HCT116 (cell line): ENCODE measurements around the gene IFI27L2. TPM values are rescaled to one million over a fixed set of nuclear protein-coding genes. Genes with fewer than 3 reads are reported as not detected.

Experiments used
- ATAC-seq: fragments of 200-7000 bp; cut with Tn5 transposase; 2 replicates; pipeline ENCODE4 v1.9.1; 2020; ENCODE audit warnings: mild to moderate bottlenecking, moderate library complexity
- BruUV-seq: library from RNA; stranded (reverse); fragments of 400-500 nt; replicated peaks from 2 replicates; lab custom pipeline; 2021; lab: Mats Ljungman, UMichigan
- CTCF ChIA-PET: fragments of 300-600 bp; sonication (Branson Sonifier 250); formaldehyde crosslinking; loops from one replicate; lab custom pipeline; 2021; ENCODE audit warnings: antibody characterized with exemption; lab: Charles Lee
- POLR2A ChIA-PET: fragments of 300-600, 350-600 bp; sonication (Branson Sonifier 250); formaldehyde crosslinking; loops from one replicate; lab custom pipeline; 2021; ENCODE audit warnings: antibody characterized with exemption; lab: Charles Lee
- RAD21 ChIA-PET, 2 experiments: fragments of 300-600 bp; sonication (Branson Sonifier 250); formaldehyde crosslinking; loops; one replicate each; lab custom pipeline; 2023; ENCODE audit warnings: low total read pairs in 2 of 2; ENCODE audit not compliant: uncharacterized antibody in 2 of 2, unreplicated experiment in 2 of 2, low non-redundant PET in 1 of 2; lab: Charles Lee
- DNase-seq: peaks from one replicate; pipeline ENCODE4 v3.0.0-alpha.2; 2010; ENCODE audit warnings: low read depth, low spot score
- H2AFZ ChIP-seq: fragments of 200-600 bp; shearing (Covaris generic), sonication (generic); 2 replicates; pipeline ENCODE4 v1.6.1; 2017; ENCODE audit warnings: low read depth, mixed run types, mixed read lengths, antibody characterized with exemption, low read length; ENCODE audit not compliant: poor library complexity, severe bottlenecking
- H3K27ac ChIP-seq: 2 replicates; pipeline ENCODE4 v1.5.1; 2012; ENCODE audit warnings: low read depth, low read length
- H3K27me3 ChIP-seq: fragments of 200-600 bp; sonication (generic); 2 replicates; pipeline ENCODE4 v1.6.1; 2016; ENCODE audit warnings: mixed run types, low read length, mixed read lengths; ENCODE audit not compliant: insufficient read depth
- H3K36me3 ChIP-seq, 2 experiments: fragments of 200-500 bp in 1 of 2; fragments of 200-600 bp in 1 of 2; sonication (Bioruptor generic) in 1 of 2; sonication (generic) in 1 of 2; 2 replicates each; pipeline versions ENCODE4 v1.5.1 to v1.6.1; 2014 to 2016; ENCODE audit warnings: low read length in 2 of 2, inconsistent platforms in 1 of 2, mixed read lengths in 1 of 2, mixed run types in 1 of 2; ENCODE audit not compliant: insufficient read depth in 2 of 2, control insufficient read depth in 1 of 2
- H3K4me1 ChIP-seq, 2 experiments: fragments of 200-600 bp in 1 of 2; sonication (generic) in 1 of 2; 2 replicates each; pipeline versions ENCODE4 v1.5.1 to v1.6.1; 2012 to 2017; ENCODE audit warnings: low read length in 2 of 2, inconsistent platforms in 1 of 2, mild to moderate bottlenecking in 1 of 2, mixed read lengths in 1 of 2, mixed run types in 1 of 2, moderate library complexity in 1 of 2; ENCODE audit not compliant: insufficient read depth in 2 of 2, control insufficient read depth in 1 of 2
- H3K4me2 ChIP-seq: fragments of 200-600 bp; sonication (generic); 2 replicates; pipeline ENCODE4 v1.6.1; 2017; ENCODE audit warnings: mixed run types, low read length, mixed read lengths
- H3K4me3 ChIP-seq, 2 experiments: fragments of 200-600 bp in 1 of 2; sonication (generic) in 1 of 2; replicated peaks in 1 of 2; 2 replicates each; pipeline ENCODE4 v1.5.1; 2011 to 2016; ENCODE audit warnings: low read length in 2 of 2, control low read depth in 1 of 2, low read depth in 1 of 2, mild to moderate bottlenecking in 1 of 2, mixed read lengths in 1 of 2, mixed run types in 1 of 2
- H3K79me2 ChIP-seq: fragments of 200-600 bp; sonication (generic); 2 replicates; pipeline ENCODE4 v1.6.1; 2017; ENCODE audit warnings: mild to moderate bottlenecking, mixed run types, low read length, moderate library complexity, mixed read lengths; ENCODE audit not compliant: insufficient read depth
- H3K9ac ChIP-seq: fragments of 200-600 bp; sonication (generic); 2 replicates; pipeline ENCODE4 v1.6.1; 2016; ENCODE audit warnings: low read length, mixed read lengths
- H3K9me2 ChIP-seq: fragments of 200-600 bp; sonication (generic), shearing (Covaris generic); 2 replicates; pipeline ENCODE4 v1.6.1; 2017; ENCODE audit warnings: mixed run types, mild to moderate bottlenecking, moderate library complexity; ENCODE audit not compliant: insufficient read depth
- H3K9me3 ChIP-seq, 2 experiments: fragments of 200-500 bp in 1 of 2; fragments of 200-600 bp in 1 of 2; sonication (Bioruptor generic) in 1 of 2; sonication (generic) in 1 of 2; 2 replicates each; pipeline ENCODE4 v1.6.1; 2014 to 2017; ENCODE audit warnings: low read length in 2 of 2, mixed read lengths in 2 of 2, inconsistent platforms in 1 of 2, low read depth in 1 of 2, mild to moderate bottlenecking in 1 of 2, mixed run types in 1 of 2, moderate library complexity in 1 of 2; ENCODE audit not compliant: control insufficient read depth in 1 of 2, insufficient read depth in 1 of 2
- H4K20me1 ChIP-seq: fragments of 200-600 bp; sonication (generic), shearing (Covaris generic); 2 replicates; pipeline ENCODE4 v1.6.1; 2017; ENCODE audit warnings: mixed run types, mild to moderate bottlenecking, moderate library complexity; ENCODE audit not compliant: insufficient read depth
- CEBPB ChIP-seq: IDR thresholded peaks from 2 replicates; pipeline ENCODE4 v1.6.1; 2012; ENCODE audit warnings: low read depth
- SRF ChIP-seq: IDR thresholded peaks from 2 replicates; pipeline ENCODE4 v1.6.1; 2012; ENCODE audit warnings: low read depth
- YY1 ChIP-seq: IDR thresholded peaks from 2 replicates; pipeline ENCODE4 v1.6.1; 2011; ENCODE audit warnings: low read length, low read depth, moderate library complexity, mild to moderate bottlenecking; ENCODE audit not compliant: insufficient replicate concordance; ENCODE audit errors: extremely low read depth
- intact Hi-C: fragments of 100-400 bp; cut with micrococcal nuclease; formaldehyde crosslinking; loops from 2 replicates; pipeline ENCODE4 v1.10.0; 2022
- total RNA-seq: library from RNA; stranded (reverse); gene quantifications from one replicate; pipeline ENCODE4 v1.2.1, GENCODE V29; 2021; ENCODE audit not compliant: unreplicated experiment

The IFI27L2 gene
- total RNA-seq, 1 experiment from 2014 or later, result 42.9 TPM

- Histone ChIP-seq H3K9me3 (no peaks in the 10 kb centered on the region; a peak in 1 of 4 replicates), H3K9ac (no peak overlapping the region), H2AFZ (no peak overlapping the region), H3K9me2 (no peaks in the 10 kb centered on the region), H3K79me2 (peaks cover 85% of the 10 kb centered on the region), H3K27me3 (no peaks in the 10 kb centered on the region), H4K20me1 (peaks cover 8% of the 10 kb centered on the region; the same call in 1 of the 2 replicates), H3K4me3 (no peak overlapping the region), H3K4me1 (peaks cover 9 to 16% of the 10 kb centered on the region in 2 experiments; a peak in 3 of 4 replicates), H3K36me3 (peaks cover 14 to 37% of the 10 kb centered on the region in 2 experiments), H3K4me2 (no peak overlapping the region), H3K27ac (no peak overlapping the region)
- no peak for DNase-seq
- POLR2A ChIA-PET, result no interaction called here
- BruUV-seq, result no TSS peak
- RAD21 ChIA-PET, result no interaction called here
- TF ChIP-seq YY1, result no peak
- TF ChIP-seq CEBPB, result no peak
- no peak for TF ChIP-seq SRF
- intact Hi-C loops, result no loop called here
- CTCF ChIA-PET, result no interaction called here
- ATAC-seq, result no peak
Measured at GRCh38 chr14:94077823-94078222, 51.6 kb downstream of the IFI27L2 start.

Other genes starting within 250 kb of the IFI27L2 start
- gene FAM181A, start 202.3 kb downstream of the IFI27L2 start, total RNA-seq, result not detected
- not detected for gene ASB2, start 153.0 kb downstream of the IFI27L2 start, total RNA-seq
- not detected for gene CCDC197, start 132.3 kb downstream of the IFI27L2 start, total RNA-seq
- gene OTUB2, start 103.3 kb downstream of the IFI27L2 start, total RNA-seq, result 6.6 TPM
- 169 TPM for gene DDX24, start 48.4 kb downstream of the IFI27L2 start, total RNA-seq
- gene IFI27L1, start 48.3 kb downstream of the IFI27L2 start, total RNA-seq, result 26.0 TPM
- 3.8 TPM for gene IFI27, start 18.9 kb downstream of the IFI27L2 start, total RNA-seq
- gene PPP4R4, start 44.7 kb upstream of the IFI27L2 start, total RNA-seq, result 5.5 TPM
- gene SERPINA10, start 163.7 kb upstream of the IFI27L2 start, total RNA-seq, result not detected
- not detected for gene SERPINA6, start 193.7 kb upstream of the IFI27L2 start, total RNA-seq
- not detected for gene SERPINA2, start 237.1 kb upstream of the IFI27L2 start, total RNA-seq